Stimulated activated CD4-positive, alpha-beta T cell treated with anti-CD3 and anti-CD28 coated beads, Interleukin-4, amount 100 ng/mL, for 48 hours (primary cell): ENCODE data around the gene SASS6.
A peak's percentile ranks its signal among the peaks of the same experiment; 100 is the strongest.

Experiments
- DNase-seq, 2 donors: peaks; one replicate each; pipeline ENCODE4 v3.0.0-alpha.2; 2020; ENCODE audit warnings: low read depth in 2 of 2

SASS6 gene

DNA sequence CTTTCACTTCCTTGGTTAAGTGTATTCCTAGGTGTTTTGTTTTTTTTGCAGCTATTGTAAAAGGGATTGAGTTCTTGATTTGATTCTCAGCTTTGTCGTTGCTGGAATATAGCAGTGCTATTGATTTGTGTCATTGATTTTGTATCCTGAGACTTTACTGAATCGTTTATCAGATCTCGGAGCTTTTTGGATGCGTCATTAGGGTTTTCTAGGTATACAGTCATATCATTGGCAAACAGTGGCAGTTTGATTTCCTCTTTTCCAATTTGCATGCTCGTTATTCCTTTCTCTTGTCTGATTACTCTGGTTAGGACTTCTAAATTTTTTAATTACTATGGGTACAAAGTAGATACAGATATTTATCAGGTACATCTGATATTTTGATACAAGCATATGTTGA is 87.5 kb downstream of the SASS6 start:
- no peak for DNase-seq

GRCh38 chr1:100039591-100039990 is 93.1 kb downstream of the SASS6 start:
- DNase-seq, result no peak

DNA sequence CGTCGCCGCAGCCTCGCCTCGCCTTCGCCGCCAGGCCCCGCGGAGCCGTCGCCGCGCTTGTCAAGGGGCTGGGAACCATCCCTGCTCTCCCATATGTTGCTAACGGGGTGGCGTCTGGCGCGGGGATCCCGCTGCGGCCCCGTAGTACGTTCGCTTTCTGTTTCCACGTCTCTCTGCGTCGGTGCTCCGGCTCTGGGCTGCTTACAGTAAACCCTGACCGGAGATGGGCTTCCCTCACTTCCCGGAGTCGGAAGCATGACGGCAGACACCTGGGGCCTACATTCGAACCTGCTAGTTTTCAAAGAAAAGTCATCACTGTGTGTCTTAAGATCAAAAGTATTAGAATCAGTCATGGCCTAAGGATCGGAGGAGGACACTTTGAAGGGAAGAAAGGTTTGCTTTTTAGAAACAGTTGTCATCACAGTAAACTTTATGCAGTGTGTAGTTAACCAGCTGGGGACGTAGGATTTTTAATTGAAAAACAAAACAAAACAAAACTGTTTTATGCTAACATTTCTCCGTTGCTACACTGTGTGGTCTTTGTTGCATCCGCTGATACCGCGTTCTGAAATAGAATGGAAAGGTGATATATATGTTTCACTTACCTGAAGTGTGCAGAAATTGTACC is 94.0 kb downstream of the SASS6 start:
- peak; percentile 63 to 80 for DNase-seq

- peak; percentile 83 to 89 for DNase-seq
These were observed 94.6 kb downstream of the SASS6 start for GRCh38 chr1:100037927-100038659.

DNA sequence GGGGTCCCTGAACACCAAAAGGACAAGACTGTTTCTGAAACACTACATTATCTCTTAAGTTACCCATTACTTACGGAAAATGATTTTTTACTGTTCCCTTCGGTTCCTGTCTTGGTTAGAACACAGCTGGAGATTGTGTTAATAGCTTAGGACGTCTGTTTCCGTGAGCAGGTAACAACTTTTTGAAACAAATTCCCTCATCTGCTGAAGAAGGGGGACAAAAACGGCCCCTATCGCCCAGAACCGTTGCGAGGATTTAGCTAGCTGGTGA is 95.1 kb downstream of the SASS6 start:
- no peak for DNase-seq

GRCh38 chr1:100036718-100037655 is 95.7 kb downstream of the SASS6 start:
- DNase-seq, result no peak

DNA sequence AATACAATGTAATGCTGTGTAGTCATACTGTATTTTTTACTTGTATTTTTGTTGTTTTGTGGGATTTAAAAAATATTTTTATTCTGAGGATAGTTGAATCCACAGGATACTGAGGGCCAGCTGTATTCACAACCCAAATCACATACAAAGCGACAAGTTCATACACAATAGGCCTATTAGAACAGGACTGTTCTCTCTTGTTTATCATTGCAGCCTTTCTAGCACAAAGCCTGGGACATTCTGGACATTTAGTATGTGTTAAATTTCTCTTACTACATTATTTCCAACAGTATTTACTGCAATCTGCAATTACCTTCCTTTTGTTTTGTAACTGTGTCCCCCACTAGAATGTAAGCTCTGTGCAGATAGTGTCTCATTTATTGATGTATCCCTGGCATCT is 97.5 kb downstream of the SASS6 start:
- DNase-seq, result no peak

DNA sequence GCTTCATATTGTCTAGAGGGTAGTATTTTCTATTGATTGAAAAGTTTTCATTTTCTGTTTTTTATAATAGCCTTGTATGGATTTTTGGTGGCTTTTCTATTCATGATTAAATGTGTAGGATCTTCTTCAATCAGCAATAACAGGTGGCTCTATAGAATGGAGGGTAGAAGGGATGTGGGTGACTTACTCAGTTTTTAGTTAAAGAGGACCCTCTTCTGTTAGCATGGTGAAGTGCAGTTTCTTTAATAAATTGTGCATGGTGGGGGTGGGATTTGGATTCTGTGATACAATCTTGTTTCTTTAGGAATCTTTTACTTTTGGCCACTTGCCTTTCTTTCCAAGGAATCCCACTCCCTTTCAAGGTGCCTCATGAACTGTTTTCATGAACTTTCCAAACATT is 98.3 kb downstream of the SASS6 start:
- DNase-seq, result no peak
